ENCODE data around the gene MRPL52. TPM values are rescaled to one million over a fixed set of nuclear protein-coding genes. Genes with fewer than 3 reads are reported as not detected.
"Not testable (repeated sequence)": the region's sequence is repeated elsewhere in the genome, so short reads cannot be mapped to it uniquely, and the experiment has no call there.

The MRPL52 gene
- total RNA-seq, 4 donors from 2014 or later = 15.9 to 55.1 (median 37.7) TPM

DNA sequence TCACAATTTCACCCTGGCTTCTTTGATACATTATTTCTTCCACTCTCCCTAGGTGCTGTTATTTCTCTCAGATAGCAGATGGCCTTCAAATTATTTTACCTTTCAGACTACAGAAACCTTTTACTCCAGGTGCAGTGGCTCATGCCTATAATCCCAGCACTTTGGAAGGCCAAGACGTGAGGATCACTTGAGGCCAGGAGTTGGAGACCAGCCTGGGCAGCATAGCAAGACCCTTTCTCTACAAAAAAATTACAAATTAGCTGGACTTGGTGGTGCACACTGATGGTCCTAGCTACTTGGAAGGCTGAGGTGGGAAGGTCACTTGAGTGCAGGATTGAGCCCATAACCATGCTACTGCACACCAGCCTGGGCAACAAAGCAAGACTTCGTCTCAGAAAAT is 37.5 kb upstream of the MRPL52 start:
- TF ChIP-seq, protein P1, sequence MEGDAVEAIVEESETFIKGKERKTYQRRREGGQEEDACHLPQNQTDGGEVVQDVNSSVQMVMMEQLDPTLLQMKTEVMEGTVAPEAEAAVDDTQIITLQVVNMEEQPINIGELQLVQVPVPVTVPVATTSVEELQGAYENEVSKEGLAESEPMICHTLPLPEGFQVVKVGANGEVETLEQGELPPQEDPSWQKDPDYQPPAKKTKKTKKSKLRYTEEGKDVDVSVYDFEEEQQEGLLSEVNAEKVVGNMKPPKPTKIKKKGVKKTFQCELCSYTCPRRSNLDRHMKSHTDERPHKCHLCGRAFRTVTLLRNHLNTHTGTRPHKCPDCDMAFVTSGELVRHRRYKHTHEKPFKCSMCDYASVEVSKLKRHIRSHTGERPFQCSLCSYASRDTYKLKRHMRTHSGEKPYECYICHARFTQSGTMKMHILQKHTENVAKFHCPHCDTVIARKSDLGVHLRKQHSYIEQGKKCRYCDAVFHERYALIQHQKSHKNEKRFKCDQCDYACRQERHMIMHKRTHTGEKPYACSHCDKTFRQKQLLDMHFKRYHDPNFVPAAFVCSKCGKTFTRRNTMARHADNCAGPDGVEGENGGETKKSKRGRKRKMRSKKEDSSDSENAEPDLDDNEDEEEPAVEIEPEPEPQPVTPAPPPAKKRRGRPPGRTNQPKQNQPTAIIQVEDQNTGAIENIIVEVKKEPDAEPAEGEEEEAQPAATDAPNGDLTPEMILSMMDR (IDR thresholded peaks at IDR 0.05) = no peak
- ATAC-seq (ENCODE audit: low FRiP score) = no peak

DNA sequence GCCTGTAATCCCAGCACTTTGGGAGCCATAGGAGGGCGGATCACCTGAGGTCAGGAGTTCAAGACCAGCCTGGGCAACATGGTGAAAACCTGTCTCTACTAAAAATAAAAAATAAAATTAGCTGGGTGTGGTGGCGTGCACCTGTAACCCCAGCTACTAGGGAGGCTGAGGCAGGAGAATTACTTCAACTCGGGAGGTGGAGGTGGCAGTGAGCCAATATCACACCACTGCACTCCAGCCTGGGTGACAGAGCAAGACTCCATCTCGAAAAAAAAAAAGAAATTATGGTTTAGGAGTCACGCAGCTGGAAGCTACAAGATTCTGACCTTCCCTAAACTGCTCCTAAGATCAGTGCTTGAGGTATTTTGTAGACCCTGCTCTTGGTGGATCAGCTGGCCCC is 36.1 kb upstream of the MRPL52 start:
- DNase-seq (ENCODE audit: low spot score); ATAC-seq (ENCODE audit: low FRiP score): not testable (repeated sequence)

More for the DNA sequence above, 37.5 kb upstream of the MRPL52 start:
- DNase-seq (ENCODE audit: low spot score) = no peak

DNA sequence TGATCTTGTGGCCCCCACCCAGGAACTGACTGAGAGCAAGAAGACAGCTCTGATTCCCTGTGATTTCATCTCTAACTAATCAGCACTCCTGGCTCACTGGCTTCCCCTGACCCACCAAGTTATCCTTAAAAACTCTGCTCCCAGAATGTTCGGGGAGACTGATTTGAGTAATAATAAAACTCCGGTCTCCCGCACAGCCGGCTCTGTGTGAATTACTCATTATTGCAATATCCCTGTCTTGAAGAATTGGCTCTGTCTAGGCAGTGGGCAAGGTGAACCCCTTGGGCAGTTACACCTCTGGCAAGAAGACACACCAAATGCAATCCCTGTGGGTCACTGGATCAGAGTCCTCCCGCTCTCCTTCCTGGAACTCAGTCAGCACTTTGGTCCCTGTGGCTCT is 35.7 kb upstream of the MRPL52 start:
- DNase-seq (ENCODE audit: low spot score) (no peak), ATAC-seq (ENCODE audit: low FRiP score) (no peak)
- TF ChIP-seq, protein P1 (IDR thresholded peaks at IDR 0.05) = no peak

DNA sequence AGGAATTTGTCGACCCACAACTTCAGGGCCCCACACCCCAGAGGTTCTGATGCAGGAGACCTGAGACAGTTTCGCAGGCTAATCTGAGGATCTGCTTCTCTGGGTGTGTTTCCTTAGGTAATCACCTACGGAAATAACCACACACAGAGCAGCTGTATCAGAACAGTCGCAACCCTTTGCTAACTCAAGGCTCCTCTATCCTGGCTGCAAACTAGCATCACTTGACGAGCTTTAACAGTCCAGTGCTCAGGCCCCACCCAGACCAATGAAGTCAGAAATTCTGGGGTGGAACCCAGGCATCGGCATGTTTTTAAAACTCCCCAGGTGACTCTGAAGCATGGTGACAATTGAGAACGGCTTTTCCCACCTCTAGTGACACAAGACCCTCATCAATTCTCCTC is 35.1 kb upstream of the MRPL52 start:
- TF ChIP-seq, protein P1 (IDR thresholded peaks at IDR 0.05) = no peak
- DNase-seq (ENCODE audit: low spot score) (no peak), ATAC-seq (ENCODE audit: low FRiP score) (no peak)

DNA sequence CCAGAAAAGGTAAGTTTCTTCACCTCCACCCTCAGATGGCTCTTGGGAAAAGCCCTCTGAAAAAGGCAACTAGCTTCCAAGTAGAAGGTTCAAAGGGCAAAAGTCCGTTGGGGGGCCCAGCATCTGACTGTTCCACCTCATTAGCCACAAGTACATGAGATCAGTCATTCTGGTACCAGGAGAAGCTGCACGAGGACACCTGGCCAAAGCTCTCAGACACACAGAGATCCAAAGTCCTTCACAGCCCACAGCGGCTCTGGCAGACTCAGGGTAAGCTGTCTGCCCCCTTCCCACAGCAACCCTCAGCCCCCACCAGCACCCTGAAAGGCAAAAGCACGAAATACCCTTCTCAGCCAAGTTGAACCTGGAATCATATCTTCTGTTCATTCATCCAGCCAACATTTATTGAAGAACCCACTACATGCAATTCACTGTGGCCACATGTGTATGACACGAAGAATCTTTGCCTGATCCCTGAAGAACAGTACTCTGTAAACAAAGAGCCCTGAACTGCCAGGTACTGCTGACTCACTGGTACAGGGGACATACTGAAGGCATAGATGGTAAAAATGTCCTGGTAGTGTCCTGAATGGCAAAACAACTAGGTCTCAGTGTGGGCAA is 33.5 kb upstream of the MRPL52 start:
- TF ChIP-seq, protein P1 (IDR thresholded peaks at IDR 0.05) = no peak
- DNase-seq (ENCODE audit: low spot score) = no peak
- ATAC-seq (ENCODE audit: low FRiP score) = no peak

DNA sequence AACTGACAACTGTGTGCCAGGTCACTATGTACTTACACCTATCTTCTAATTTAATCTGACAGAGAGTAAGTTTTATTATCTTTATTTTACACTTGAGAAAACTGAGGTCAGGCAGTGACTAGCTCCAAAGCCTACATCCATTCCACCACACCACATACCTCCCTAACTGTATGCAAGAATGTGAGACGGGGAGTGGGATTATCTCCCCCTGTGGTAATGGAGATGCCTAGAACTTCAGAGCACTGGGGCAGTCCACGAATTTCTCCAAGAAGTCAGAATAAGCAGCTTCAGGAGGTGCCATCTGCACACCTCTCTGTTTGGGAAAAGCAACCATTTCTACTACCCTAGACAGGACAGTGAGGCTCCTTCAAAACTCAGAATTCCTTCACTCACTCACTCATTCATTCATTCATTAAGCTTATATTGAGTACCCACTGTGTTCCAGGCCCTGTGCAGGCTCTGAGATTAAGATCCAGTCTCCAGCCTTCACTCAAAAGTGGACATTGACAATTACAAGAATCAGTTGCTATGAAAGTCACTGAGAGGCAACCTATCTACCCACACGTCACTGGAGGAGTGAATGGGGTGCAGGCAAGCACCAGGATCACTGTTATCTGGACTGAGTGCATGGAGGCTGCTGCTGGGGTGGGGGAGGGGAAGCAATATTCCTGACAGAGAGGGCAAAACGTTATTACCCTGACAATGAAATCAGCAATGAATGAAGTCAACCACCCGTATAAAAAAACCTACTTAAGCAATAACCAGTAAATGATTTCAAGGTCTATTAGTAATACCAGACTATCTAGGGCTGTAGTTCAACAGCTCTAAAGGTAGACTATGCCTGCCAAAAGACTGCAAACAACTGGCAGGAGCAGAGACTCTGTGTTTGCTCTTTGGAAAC is 32.4 kb upstream of the MRPL52 start:
- ATAC-seq (ENCODE audit: low FRiP score) = no peak
- TF ChIP-seq, protein P1 (IDR thresholded peaks at IDR 0.05) = no peak
- DNase-seq (ENCODE audit: low spot score) = no peak

DNA sequence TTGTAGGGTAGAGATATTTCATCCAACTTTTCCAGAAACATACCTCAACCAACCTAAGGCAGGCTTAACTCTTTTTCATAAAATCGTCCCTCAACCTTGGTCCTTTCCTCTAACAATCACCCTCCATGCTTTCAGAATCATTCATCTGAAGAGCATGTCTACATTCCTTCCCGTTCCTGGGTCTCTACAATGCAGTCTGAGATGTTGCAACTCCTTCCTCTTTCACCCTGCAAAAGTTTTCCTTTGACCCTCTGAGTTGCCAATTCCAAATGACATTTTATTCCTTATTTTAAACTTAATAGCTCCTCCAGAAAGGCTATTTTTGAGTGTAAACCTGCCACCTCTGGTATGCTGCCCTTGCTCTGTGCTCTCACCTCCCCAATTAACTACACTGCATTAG is 31.2 kb upstream of the MRPL52 start:
- DNase-seq (ENCODE audit: low spot score) (no peak), ATAC-seq (ENCODE audit: low FRiP score) (no peak)
- TF ChIP-seq, protein P1 (IDR thresholded peaks at IDR 0.05) = no peak
